Fibroblast of skin of right quadriceps (primary cell): ENCODE data around the gene INTS14.
A peak's percentile ranks its signal among the peaks of the same experiment; 100 is the strongest.

Source experiments
- DNase-seq: peaks from one replicate; pipeline ENCODE4 v3.0.0-alpha.2; 2013

The INTS14 gene

GRCh38 chr15:65610871-65611718 lies at the start of gene INTS14:
TSS of gene INTS14 (minus strand) at chr15:65611131. CDS start at chr15:65607380, 3,751 bp downstream.
- DNase-seq = peak; percentile 96

- no peak for DNase-seq
Measured at GRCh38 chr15:65659502-65660052, 48.6 kb upstream of the INTS14 start.

- no peak for DNase-seq
Measured at GRCh38 chr15:65655457-65655856, 44.5 kb upstream of the INTS14 start.

- DNase-seq = peak; percentile 48
Measured at GRCh38 chr15:65655026-65655425, 44.1 kb upstream of the INTS14 start.

GRCh38 chr15:65653801-65654521 lies 43.0 kb upstream of the INTS14 start:
- DNase-seq = peak; percentile 30

GRCh38 chr15:65653341-65653740 lies 42.4 kb upstream of the INTS14 start:
- peak; percentile 50 for DNase-seq

GRCh38 chr15:65651831-65652749 lies 41.2 kb upstream of the INTS14 start:
- no peak for DNase-seq

- DNase-seq = no peak
Measured at GRCh38 chr15:65651042-65651322, 40.1 kb upstream of the INTS14 start.

- no peak for DNase-seq
Measured at GRCh38 chr15:65650312-65651041, 39.5 kb upstream of the INTS14 start.

- DNase-seq = peak; percentile 43
Measured at GRCh38 chr15:65646486-65646885, 35.6 kb upstream of the INTS14 start.

GRCh38 chr15:65645392-65645791 lies 34.5 kb upstream of the INTS14 start:
- no peak for DNase-seq

- DNase-seq = no peak
Measured at GRCh38 chr15:65644282-65644681, 33.4 kb upstream of the INTS14 start.

GRCh38 chr15:65642594-65642993 lies 31.7 kb upstream of the INTS14 start:
- DNase-seq = no peak

GRCh38 chr15:65641768-65642475 lies 31.0 kb upstream of the INTS14 start:
- DNase-seq = no peak

GRCh38 chr15:65639509-65639908 lies 28.6 kb upstream of the INTS14 start:
- no peak for DNase-seq

GRCh38 chr15:65638681-65639089 lies 27.8 kb upstream of the INTS14 start:
- DNase-seq = peak; percentile 83

GRCh38 chr15:65638109-65638508 lies 27.2 kb upstream of the INTS14 start:
- no peak for DNase-seq

- DNase-seq = no peak
Measured at GRCh38 chr15:65634356-65634755, 23.4 kb upstream of the INTS14 start.

- DNase-seq = no peak
Measured at GRCh38 chr15:65633752-65634151, 22.8 kb upstream of the INTS14 start.

- no peak for DNase-seq
Measured at GRCh38 chr15:65632780-65633375, 21.9 kb upstream of the INTS14 start.

GRCh38 chr15:65631503-65631902 lies 20.6 kb upstream of the INTS14 start:
- DNase-seq = no peak
